ENCODE data around the gene PTPN3.

DNA sequence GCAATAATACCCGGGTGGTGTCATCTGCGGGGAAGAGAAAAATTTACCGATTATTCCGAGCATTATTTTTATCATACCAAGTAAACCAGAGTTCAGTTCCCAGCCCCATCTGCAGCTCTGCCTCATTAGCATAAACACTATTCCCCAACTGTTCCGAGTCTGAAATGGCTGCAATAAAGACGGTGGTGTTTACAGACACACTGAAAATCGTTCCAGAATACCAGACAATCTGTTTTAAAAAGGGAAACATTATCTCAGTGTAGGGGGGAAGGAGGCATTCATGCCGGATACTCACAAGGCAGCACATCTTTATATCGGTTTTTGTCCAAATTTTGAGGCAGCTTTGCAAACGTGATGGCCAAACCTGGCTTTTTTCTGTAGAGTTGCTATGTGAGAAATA lies 106.9 kb downstream of the PTPN3 start:
- TF ChIP-seq, protein P1, sequence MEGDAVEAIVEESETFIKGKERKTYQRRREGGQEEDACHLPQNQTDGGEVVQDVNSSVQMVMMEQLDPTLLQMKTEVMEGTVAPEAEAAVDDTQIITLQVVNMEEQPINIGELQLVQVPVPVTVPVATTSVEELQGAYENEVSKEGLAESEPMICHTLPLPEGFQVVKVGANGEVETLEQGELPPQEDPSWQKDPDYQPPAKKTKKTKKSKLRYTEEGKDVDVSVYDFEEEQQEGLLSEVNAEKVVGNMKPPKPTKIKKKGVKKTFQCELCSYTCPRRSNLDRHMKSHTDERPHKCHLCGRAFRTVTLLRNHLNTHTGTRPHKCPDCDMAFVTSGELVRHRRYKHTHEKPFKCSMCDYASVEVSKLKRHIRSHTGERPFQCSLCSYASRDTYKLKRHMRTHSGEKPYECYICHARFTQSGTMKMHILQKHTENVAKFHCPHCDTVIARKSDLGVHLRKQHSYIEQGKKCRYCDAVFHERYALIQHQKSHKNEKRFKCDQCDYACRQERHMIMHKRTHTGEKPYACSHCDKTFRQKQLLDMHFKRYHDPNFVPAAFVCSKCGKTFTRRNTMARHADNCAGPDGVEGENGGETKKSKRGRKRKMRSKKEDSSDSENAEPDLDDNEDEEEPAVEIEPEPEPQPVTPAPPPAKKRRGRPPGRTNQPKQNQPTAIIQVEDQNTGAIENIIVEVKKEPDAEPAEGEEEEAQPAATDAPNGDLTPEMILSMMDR (conservative IDR thresholded peaks at IDR 0.05; ENCODE audit: low read depth, low read length): no peak
- no peak for TF ChIP-seq EZH2 (IDR thresholded peaks at IDR 0.05; ENCODE audit: borderline replicate concordance, low read depth, low read length, poor library complexity, severe bottlenecking)
